Measurements from ENCODE around the gene BID.

Gene BID

GRCh38 chr22:17787241-17787640 is 13.0 kb upstream of the BID start:
- no peaks in the 10 kb centered on the region for H3K4me1 ChIP-seq (ENCODE audit: control insufficient read depth, insufficient read depth, low read length)
- no peak overlapping the region for H3K4me3 ChIP-seq (ENCODE audit: low read depth, low read length)
- H3K9me3 ChIP-seq (ENCODE audit: control insufficient read depth, insufficient read depth, low read length), result no peaks in the 10 kb centered on the region
- H3K27me3 ChIP-seq (ENCODE audit: control insufficient read depth, insufficient read depth, low read length), result no peaks in the 10 kb centered on the region
- H3K36me3 ChIP-seq (ENCODE audit: control insufficient read depth, insufficient read depth, low read length), result peaks cover 12% of the 10 kb centered on the region
- no peak overlapping the region for H3K9ac ChIP-seq (ENCODE audit: low read depth, low read length)

DNA sequence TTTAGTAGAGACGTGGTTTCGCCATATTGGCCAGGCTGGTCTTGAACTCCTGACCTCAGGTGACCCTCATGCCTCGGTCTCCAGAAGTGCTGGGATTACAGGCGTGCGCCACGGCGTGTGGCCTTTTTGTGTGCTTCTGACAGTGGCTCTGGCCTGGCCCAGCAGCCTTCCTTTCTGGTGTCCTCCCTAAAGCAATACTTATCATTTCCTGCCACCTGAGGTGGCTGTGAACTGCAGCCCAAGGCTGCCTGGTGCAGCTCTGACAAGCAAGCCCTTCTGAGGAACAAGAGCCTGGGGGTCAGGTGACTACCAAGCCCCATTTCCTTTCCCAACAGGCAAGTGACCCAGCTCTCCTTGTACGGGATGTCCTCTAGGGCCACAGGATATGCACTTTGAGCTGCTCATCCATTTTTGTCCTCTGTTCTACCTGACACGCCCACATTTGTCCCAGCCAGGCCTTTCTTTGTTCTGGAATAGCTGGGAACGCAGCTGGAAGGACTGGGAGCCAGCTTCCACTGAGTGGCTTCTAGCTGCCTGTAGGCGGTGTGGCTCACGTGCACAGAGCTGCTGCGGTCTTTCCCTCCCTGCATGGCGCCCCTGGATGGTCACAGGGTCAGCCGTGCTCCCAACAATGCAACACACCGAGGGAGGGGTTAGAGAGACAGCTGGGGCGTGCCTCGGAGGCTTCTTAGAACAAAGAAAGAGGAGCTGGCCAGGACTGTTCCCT is 12.3 kb upstream of the BID start:
- Histone ChIP-seq H3K27me3 (ENCODE audit: control insufficient read depth, insufficient read depth, low read length) (no peaks in the 10 kb centered on the region), H3K36me3 (ENCODE audit: control insufficient read depth, insufficient read depth, low read length) (peaks cover 12% of the 10 kb centered on the region), H3K9me3 (ENCODE audit: control insufficient read depth, insufficient read depth, low read length) (no peaks in the 10 kb centered on the region), H3K4me3 (ENCODE audit: low read depth, low read length) (no peak overlapping the region), H3K9ac (ENCODE audit: low read depth, low read length) (no peak overlapping the region), H3K4me1 (ENCODE audit: control insufficient read depth, insufficient read depth, low read length) (no peaks in the 10 kb centered on the region)

DNA sequence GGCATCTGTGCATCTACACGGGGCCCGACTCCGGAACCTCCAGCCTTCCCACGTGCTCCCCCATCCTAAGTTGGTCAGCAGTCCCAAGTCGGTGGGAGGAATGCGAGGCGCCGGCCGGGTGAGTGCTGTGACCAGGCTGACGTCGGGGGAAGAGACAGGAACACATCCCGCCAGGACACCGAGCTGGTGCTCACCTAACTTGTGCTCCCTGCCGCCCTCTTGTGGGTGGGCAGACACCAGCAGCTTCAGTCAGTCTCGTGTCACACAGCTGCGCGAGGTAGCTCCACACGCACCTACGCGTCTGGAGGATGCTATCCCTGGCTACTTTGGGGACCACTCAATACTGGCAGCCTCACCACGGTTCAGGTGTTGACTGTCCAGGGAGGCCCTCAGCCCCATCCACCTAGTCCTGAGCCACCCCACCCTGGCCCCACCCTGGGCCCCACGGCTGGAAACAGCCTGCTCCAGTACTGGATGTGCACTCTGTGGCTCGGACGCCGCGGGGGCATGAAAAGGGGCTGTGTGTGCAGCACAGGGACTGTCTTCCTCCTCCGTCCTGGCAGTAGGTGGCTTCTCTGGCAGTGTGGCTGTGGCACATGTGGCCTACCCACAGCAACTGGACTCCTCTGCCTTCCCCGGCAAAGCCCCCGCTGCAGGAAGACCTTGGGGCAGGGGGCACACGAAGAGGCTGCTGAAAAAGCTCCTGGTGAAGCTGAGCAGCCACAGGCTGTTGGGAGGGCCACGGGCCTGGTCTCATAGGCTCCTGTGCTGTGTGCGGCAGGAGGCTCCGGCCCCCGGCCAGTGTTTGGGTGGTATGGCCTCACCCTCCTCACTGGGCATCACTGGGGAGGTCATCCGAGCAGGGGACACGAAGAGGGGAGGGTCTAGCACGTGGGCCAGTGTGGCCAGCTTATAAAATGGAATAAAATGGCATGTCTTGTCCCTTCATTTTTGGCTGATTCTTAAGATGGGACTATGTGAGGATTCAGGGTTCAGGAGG is 11.2 kb upstream of the BID start:
- Histone ChIP-seq H3K4me3 (ENCODE audit: low read depth, low read length) (no peak overlapping the region), H3K36me3 (ENCODE audit: control insufficient read depth, insufficient read depth, low read length) (peaks cover 10% of the 10 kb centered on the region), H3K27me3 (ENCODE audit: control insufficient read depth, insufficient read depth, low read length) (no peaks in the 10 kb centered on the region), H3K9ac (ENCODE audit: low read depth, low read length) (no peak overlapping the region), H3K4me1 (ENCODE audit: control insufficient read depth, insufficient read depth, low read length) (no peaks in the 10 kb centered on the region), H3K9me3 (ENCODE audit: control insufficient read depth, insufficient read depth, low read length) (no peaks in the 10 kb centered on the region)

DNA sequence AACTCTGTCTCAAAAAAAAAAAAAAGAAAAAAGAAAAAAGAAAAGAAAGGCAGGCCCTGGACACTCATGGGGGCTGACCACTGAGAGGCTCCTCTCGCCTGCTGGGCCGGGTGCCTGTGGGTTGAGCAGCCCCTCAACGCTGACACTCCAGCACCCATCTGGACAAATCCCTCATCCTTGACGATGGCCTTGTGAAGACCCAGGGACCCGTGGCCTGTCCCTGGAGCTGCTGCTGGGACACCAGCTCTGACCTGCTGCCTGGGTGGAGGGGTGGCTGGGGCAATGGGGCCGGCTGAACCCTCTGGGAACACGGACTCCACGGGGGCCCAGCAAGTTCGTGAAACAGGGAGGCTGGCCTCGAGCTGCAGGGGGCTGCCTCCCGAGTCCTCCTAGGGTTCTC is 10.5 kb upstream of the BID start:
- no peaks in the 10 kb centered on the region for H3K9me3 ChIP-seq (ENCODE audit: control insufficient read depth, insufficient read depth, low read length)
- no peaks in the 10 kb centered on the region for H3K27me3 ChIP-seq (ENCODE audit: control insufficient read depth, insufficient read depth, low read length)
- H3K36me3 ChIP-seq (ENCODE audit: control insufficient read depth, insufficient read depth, low read length), result peaks cover 4% of the 10 kb centered on the region
- no peak overlapping the region for H3K4me3 ChIP-seq (ENCODE audit: low read depth, low read length)
- no peak overlapping the region for H3K9ac ChIP-seq (ENCODE audit: low read depth, low read length)
- no peaks in the 10 kb centered on the region for H3K4me1 ChIP-seq (ENCODE audit: control insufficient read depth, insufficient read depth, low read length)

DNA sequence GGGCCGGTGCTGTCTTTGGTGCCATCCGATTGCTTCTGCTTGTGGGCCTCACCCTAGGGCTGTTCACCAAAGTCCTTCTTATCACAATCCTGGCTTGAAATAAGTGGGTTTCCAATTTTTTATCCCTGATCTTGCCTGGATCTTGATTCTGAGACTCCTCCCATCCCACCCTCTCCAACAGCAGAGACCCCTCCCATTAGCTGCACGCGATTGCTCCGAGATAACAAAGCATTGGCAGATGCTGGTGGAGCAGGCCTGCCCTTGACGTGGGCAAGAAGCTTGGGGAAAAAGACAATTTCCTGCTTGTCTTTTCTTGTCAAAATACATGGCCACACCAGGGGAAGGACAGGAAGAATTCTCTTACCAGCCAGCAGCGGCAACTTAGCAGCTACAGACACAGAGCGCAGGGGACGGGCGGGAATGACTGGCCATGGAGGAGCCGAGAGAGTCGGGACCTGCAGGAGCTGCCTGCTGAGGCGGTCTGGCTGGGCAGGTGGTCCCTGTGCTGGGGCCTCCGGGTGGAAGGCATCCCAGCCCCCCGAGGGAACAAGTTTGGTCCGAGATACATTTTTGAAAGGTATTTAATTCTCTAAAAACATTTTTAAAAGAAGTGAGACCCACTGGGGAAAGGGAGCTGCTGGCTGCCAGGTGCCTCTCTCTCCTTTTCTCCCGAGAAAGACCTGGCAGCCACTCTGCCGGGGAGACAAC is 9.7 kb upstream of the BID start:
- Histone ChIP-seq H3K27me3 (ENCODE audit: control insufficient read depth, insufficient read depth, low read length) (no peaks in the 10 kb centered on the region), H3K36me3 (ENCODE audit: control insufficient read depth, insufficient read depth, low read length) (no peaks in the 10 kb centered on the region), H3K4me1 (ENCODE audit: control insufficient read depth, insufficient read depth, low read length) (no peaks in the 10 kb centered on the region), H3K9me3 (ENCODE audit: control insufficient read depth, insufficient read depth, low read length) (no peaks in the 10 kb centered on the region), H3K9ac (ENCODE audit: low read depth, low read length) (no peak overlapping the region), H3K4me3 (ENCODE audit: low read depth, low read length) (no peak overlapping the region)

- no peak overlapping the region for H3K4me3 ChIP-seq (ENCODE audit: low read depth, low read length)
- H3K9me3 ChIP-seq (ENCODE audit: control insufficient read depth, insufficient read depth, low read length), result no peaks in the 10 kb centered on the region
- H3K36me3 ChIP-seq (ENCODE audit: control insufficient read depth, insufficient read depth, low read length), result no peaks in the 10 kb centered on the region
- no peaks in the 10 kb centered on the region for H3K27me3 ChIP-seq (ENCODE audit: control insufficient read depth, insufficient read depth, low read length)
- no peaks in the 10 kb centered on the region for H3K4me1 ChIP-seq (ENCODE audit: control insufficient read depth, insufficient read depth, low read length)
- no peak overlapping the region for H3K9ac ChIP-seq (ENCODE audit: low read depth, low read length)
Measured at GRCh38 chr22:17783312-17783711, 9.0 kb upstream of the BID start.

- no peaks in the 10 kb centered on the region for H3K27me3 ChIP-seq (ENCODE audit: control insufficient read depth, insufficient read depth, low read length)
- no peaks in the 10 kb centered on the region for H3K36me3 ChIP-seq (ENCODE audit: control insufficient read depth, insufficient read depth, low read length)
- no peaks in the 10 kb centered on the region for H3K4me1 ChIP-seq (ENCODE audit: control insufficient read depth, insufficient read depth, low read length)
- H3K9me3 ChIP-seq (ENCODE audit: control insufficient read depth, insufficient read depth, low read length), result no peaks in the 10 kb centered on the region
- no peak overlapping the region for H3K9ac ChIP-seq (ENCODE audit: low read depth, low read length)
- H3K4me3 ChIP-seq (ENCODE audit: low read depth, low read length), result no peak overlapping the region
Measured at GRCh38 chr22:17782621-17783020, 8.4 kb upstream of the BID start.

- no peak overlapping the region for H3K9ac ChIP-seq (ENCODE audit: low read depth, low read length)
- H3K27me3 ChIP-seq (ENCODE audit: control insufficient read depth, insufficient read depth, low read length), result no peaks in the 10 kb centered on the region
- no peaks in the 10 kb centered on the region for H3K9me3 ChIP-seq (ENCODE audit: control insufficient read depth, insufficient read depth, low read length)
- H3K4me1 ChIP-seq (ENCODE audit: control insufficient read depth, insufficient read depth, low read length), result no peaks in the 10 kb centered on the region
- no peak overlapping the region for H3K4me3 ChIP-seq (ENCODE audit: low read depth, low read length)
- no peaks in the 10 kb centered on the region for H3K36me3 ChIP-seq (ENCODE audit: control insufficient read depth, insufficient read depth, low read length)
Measured at GRCh38 chr22:17782158-17782557, 7.9 kb upstream of the BID start.

DNA sequence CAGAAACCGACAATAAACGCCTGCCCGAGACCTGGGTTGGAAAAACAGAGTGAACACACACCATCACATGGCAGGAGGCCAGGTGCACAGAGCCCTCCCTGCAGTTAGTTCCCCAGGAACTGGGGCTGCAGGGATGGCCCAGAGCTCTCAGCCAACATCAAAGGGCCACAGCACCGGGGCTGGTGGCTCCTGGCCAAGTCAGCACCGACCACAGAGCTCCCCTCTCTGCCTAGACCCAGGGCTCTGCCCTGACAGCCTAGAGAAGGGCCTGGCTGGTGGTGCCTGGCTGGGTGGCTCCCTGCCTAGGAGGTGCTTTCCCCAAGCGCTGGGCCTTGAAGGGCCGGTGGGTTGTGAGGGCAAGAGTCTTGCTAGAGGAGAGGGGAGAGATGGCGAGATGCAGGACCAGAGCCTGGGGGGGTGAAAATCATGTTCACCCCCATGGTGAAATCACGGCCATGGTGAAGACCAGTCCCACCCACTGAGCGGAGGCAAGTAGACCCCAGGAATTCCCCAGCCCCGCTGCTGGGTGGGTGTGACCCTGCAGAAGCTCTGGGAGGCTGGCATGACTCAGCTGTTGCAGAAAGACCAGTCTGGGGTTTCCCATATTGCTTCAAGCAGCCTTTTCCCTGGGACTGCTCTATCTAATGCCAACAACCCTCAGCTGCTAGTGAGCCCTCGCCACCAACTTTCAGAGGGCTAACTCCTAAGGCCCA is 7.2 kb upstream of the BID start:
- Histone ChIP-seq H3K4me1 (ENCODE audit: control insufficient read depth, insufficient read depth, low read length) (no peaks in the 10 kb centered on the region), H3K4me3 (ENCODE audit: low read depth, low read length) (no peak overlapping the region), H3K27me3 (ENCODE audit: control insufficient read depth, insufficient read depth, low read length) (no peaks in the 10 kb centered on the region), H3K36me3 (ENCODE audit: control insufficient read depth, insufficient read depth, low read length) (no peaks in the 10 kb centered on the region), H3K9me3 (ENCODE audit: control insufficient read depth, insufficient read depth, low read length) (no peaks in the 10 kb centered on the region), H3K9ac (ENCODE audit: low read depth, low read length) (no peak overlapping the region)

DNA sequence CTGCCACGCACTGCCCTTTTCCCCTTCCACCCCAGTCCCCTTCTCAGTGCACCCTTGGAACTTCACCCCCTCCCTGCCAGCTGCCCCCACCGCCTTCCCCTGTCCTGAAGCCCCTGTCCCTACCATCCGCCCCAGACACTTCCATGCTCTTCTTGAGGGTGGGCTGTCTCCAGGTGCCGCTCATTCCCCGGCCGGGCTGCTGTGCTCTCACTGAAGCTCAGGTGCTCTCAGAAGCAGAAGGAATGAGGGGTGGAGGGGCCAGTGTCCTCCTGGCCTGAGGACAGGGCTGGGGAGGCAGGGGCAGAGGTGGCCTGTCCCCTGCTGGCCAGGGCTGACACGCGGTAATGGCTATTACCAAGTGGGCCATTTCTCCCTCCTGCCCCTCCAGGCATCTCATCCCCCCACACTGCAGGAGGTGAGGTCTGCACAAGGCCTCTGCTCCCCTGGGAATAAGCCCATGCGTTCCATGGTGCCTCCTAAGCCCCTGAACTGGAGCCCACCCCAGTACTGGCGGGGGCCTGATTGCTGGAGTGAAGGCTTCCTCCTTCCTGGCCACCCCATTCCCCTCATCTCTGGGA is 6.6 kb upstream of the BID start:
- Histone ChIP-seq H3K4me3 (ENCODE audit: low read depth, low read length) (no peak overlapping the region), H3K36me3 (ENCODE audit: control insufficient read depth, insufficient read depth, low read length) (no peaks in the 10 kb centered on the region), H3K9ac (ENCODE audit: low read depth, low read length) (no peak overlapping the region), H3K9me3 (ENCODE audit: control insufficient read depth, insufficient read depth, low read length) (no peaks in the 10 kb centered on the region), H3K4me1 (ENCODE audit: control insufficient read depth, insufficient read depth, low read length) (no peaks in the 10 kb centered on the region), H3K27me3 (ENCODE audit: control insufficient read depth, insufficient read depth, low read length) (no peaks in the 10 kb centered on the region)

Data from iPS-15b (cell line).